Coronary artery (tissue), 2 donors: ENCODE data around the gene DGAT2L6.
"Not testable (repeated sequence)": the region's sequence is repeated elsewhere in the genome, so short reads cannot be mapped to it uniquely, and the experiment has no call there.

Experiments
- DNase-seq: peaks from one replicate; pipeline ENCODE4 v3.0.0-alpha.2; 2017; ENCODE audit warnings: low spot score
- H3K27ac ChIP-seq, 2 donors: fragments of 200-600 bp; sonication (generic); one replicate each; pipeline ENCODE4 v1.5.1; 2016 to 2019
- H3K4me3 ChIP-seq: fragments of 200-600 bp; sonication (generic); 2 replicates; pipeline ENCODE4 v1.5.1; 2016; ENCODE audit warnings: mild to moderate bottlenecking, moderate library complexity
- CTCF ChIP-seq: fragments of 200-600 bp; sonication (generic); IDR thresholded peaks from one replicate; pipeline ENCODE4 v1.5.1; 2019; ENCODE audit warnings: antibody characterized with exemption

The DGAT2L6 gene

GRCh38 chrX:70226687-70227086 is 49.4 kb downstream of the DGAT2L6 start:
- Histone ChIP-seq H3K27ac (no peak overlapping the region), H3K4me3 (no peak overlapping the region)
- DNase-seq, result no peak
- no peak for TF ChIP-seq CTCF

- Histone ChIP-seq H3K27ac (no peak overlapping the region), H3K4me3 (no peak overlapping the region)
- no peak for TF ChIP-seq CTCF
- no peak for DNase-seq
These were observed 54.4 kb downstream of the DGAT2L6 start for GRCh38 chrX:70231666-70232065.

- Histone ChIP-seq H3K27ac (no peak within 1 kb of the TSS), H3K4me3 (no peak within 1 kb of the TSS)
- no peak for DNase-seq
- no peak for TF ChIP-seq CTCF
These were observed 57.1 kb downstream of the DGAT2L6 start, which contains the start of gene AWAT1 for GRCh38 chrX:70234355-70234754. Gene AWAT1, plus strand, starts transcription at chrX:70234655. Its CDS starts 41 bp downstream, at chrX:70234696.

GRCh38 chrX:70240751-70241150 is 63.5 kb downstream of the DGAT2L6 start:
- Histone ChIP-seq H3K27ac (no peak overlapping the region), H3K4me3 (no peak overlapping the region)
- no peak for DNase-seq
- no peak for TF ChIP-seq CTCF

GRCh38 chrX:70241501-70241900 is 64.2 kb downstream of the DGAT2L6 start:
- H3K27ac ChIP-seq, result no peak overlapping the region
- DNase-seq, result no peak
- no peak for TF ChIP-seq CTCF
- no peak overlapping the region for H3K4me3 ChIP-seq

- not testable (repeated sequence) for DNase-seq, H3K27ac ChIP-seq, H3K4me3 ChIP-seq
These were observed 66.3 kb downstream of the DGAT2L6 start for GRCh38 chrX:70243601-70244000.

GRCh38 chrX:70244881-70245280 is 67.6 kb downstream of the DGAT2L6 start:
- DNase-seq, result no peak
- H3K27ac ChIP-seq, result no peak overlapping the region
- no peak overlapping the region for H3K4me3 ChIP-seq
- TF ChIP-seq CTCF, result no peak

GRCh38 chrX:70247252-70247651 is 70.0 kb downstream of the DGAT2L6 start:
- no peak overlapping the region for H3K4me3 ChIP-seq
- DNase-seq, result no peak
- no peak overlapping the region for H3K27ac ChIP-seq
- TF ChIP-seq CTCF, result no peak
